H9 (cell line): ENCODE data around the gene CREB5. TPM values are rescaled to one million over a fixed set of nuclear protein-coding genes. Genes with fewer than 3 reads are reported as not detected.

Experiments
- DNase-seq: peaks from one replicate; pipeline ENCODE4 v3.0.0-alpha.2; 2017
- H2AFZ ChIP-seq: one replicate; pipeline ENCODE4 v1.6.1; 2013; ENCODE audit warnings: mild to moderate bottlenecking, low read length, control low read depth, moderate library complexity
- H2AK5ac ChIP-seq: 2 replicates; pipeline ENCODE4 v1.6.1; 2013; ENCODE audit warnings: low read length, control low read depth, mixed read lengths; ENCODE audit not compliant: insufficient read length
- H2BK120ac ChIP-seq: one replicate; pipeline ENCODE4 v1.6.1; 2013; ENCODE audit warnings: low read depth, mild to moderate bottlenecking, low read length, control low read depth, inconsistent platforms; ENCODE audit not compliant: poor library complexity, severe bottlenecking
- H2BK12ac ChIP-seq: 2 replicates; pipeline ENCODE4 v1.6.1; 2013; ENCODE audit warnings: low read length, control low read depth, mixed read lengths, low read depth; ENCODE audit not compliant: insufficient read length
- H2BK15ac ChIP-seq: 2 replicates; pipeline ENCODE4 v1.6.1; 2013; ENCODE audit warnings: low read depth, low read length, control low read depth
- H2BK20ac ChIP-seq: one replicate; pipeline ENCODE4 v1.6.1; 2013; ENCODE audit warnings: low read depth, mild to moderate bottlenecking, low read length, control low read depth, inconsistent platforms; ENCODE audit not compliant: poor library complexity, severe bottlenecking
- H2BK5ac ChIP-seq: 2 replicates; pipeline ENCODE4 v1.6.1; 2013; ENCODE audit warnings: low read length, control low read depth, mixed read lengths; ENCODE audit not compliant: insufficient read length
- H3K14ac ChIP-seq: 2 replicates; pipeline ENCODE4 v1.6.1; 2013; ENCODE audit warnings: low read length, control low read depth; ENCODE audit not compliant: insufficient read depth
- H3K18ac ChIP-seq: 2 replicates; pipeline ENCODE4 v1.6.1; 2013; ENCODE audit warnings: low read depth, mild to moderate bottlenecking, mixed read lengths, low read length, control low read depth; ENCODE audit not compliant: insufficient read length
- H3K23ac ChIP-seq: 2 replicates; pipeline ENCODE4 v1.6.1; 2013; ENCODE audit warnings: low read length, control low read depth, mixed read lengths, low read depth; ENCODE audit not compliant: insufficient read length
- H3K23me2 ChIP-seq: 2 replicates; pipeline ENCODE4 v1.6.1; 2013; ENCODE audit warnings: low read depth, mild to moderate bottlenecking, mixed read lengths, low read length, control low read depth; ENCODE audit not compliant: insufficient read length, poor library complexity, severe bottlenecking
- H3K27ac ChIP-seq: 2 replicates; pipeline ENCODE4 v1.5.1; 2013; ENCODE audit warnings: low read length, control low read depth, mixed read lengths, low read depth; ENCODE audit not compliant: insufficient read length
- H3K27me3 ChIP-seq: 2 replicates; pipeline ENCODE4 v1.6.1; 2013; ENCODE audit warnings: low read length, control low read depth, inconsistent platforms; ENCODE audit not compliant: insufficient read depth
- H3K4ac ChIP-seq: 2 replicates; pipeline ENCODE4 v1.6.1; 2013; ENCODE audit warnings: low read depth, mild to moderate bottlenecking, control low read depth, inconsistent platforms, low read length, moderate library complexity
- H3K4me1 ChIP-seq: 2 replicates; pipeline ENCODE4 v1.6.1; 2013; ENCODE audit warnings: low read length, control low read depth, inconsistent platforms; ENCODE audit not compliant: insufficient read depth
- H3K4me2 ChIP-seq: 2 replicates; pipeline ENCODE4 v1.6.1; 2013; ENCODE audit warnings: low read length, control low read depth, mixed read lengths; ENCODE audit not compliant: insufficient read length, insufficient read depth
- H3K56ac ChIP-seq: 2 replicates; pipeline ENCODE4 v1.6.1; 2013; ENCODE audit warnings: low read depth, mild to moderate bottlenecking, mixed read lengths, low read length, control low read depth; ENCODE audit not compliant: insufficient read length
- H3K79me1 ChIP-seq: 2 replicates; pipeline ENCODE4 v1.6.1; 2013; ENCODE audit warnings: low read depth, mild to moderate bottlenecking, moderate library complexity, low read length, control low read depth, inconsistent platforms; ENCODE audit not compliant: insufficient read depth, poor library complexity, severe bottlenecking
- H3K79me2 ChIP-seq: 2 replicates; pipeline ENCODE4 v1.6.1; 2013; ENCODE audit warnings: low read length, control low read depth, inconsistent platforms; ENCODE audit not compliant: insufficient read depth
- H3K9ac ChIP-seq: 2 replicates; pipeline ENCODE4 v1.6.1; 2013; ENCODE audit warnings: low read length, control low read depth, mixed read lengths; ENCODE audit not compliant: insufficient read length; ENCODE audit errors: extremely low read depth
- H3K9me3 ChIP-seq: one replicate; pipeline ENCODE4 v1.6.1; 2013; ENCODE audit warnings: low read depth, low read length, inconsistent platforms; ENCODE audit not compliant: control insufficient read depth
- H3T11ph ChIP-seq: one replicate; pipeline ENCODE4 v1.6.1; 2013; ENCODE audit warnings: mild to moderate bottlenecking, low read length, control low read depth, inconsistent platforms
- H4K20me1 ChIP-seq: one replicate; pipeline ENCODE4 v1.6.1; 2013; ENCODE audit not compliant: control insufficient read depth, insufficient read length, insufficient read depth
- H4K5ac ChIP-seq: 2 replicates; pipeline ENCODE4 v1.6.1; 2013; ENCODE audit warnings: low read depth, mild to moderate bottlenecking, mixed read lengths, low read length, control low read depth; ENCODE audit not compliant: insufficient read length
- H4K8ac ChIP-seq: replicated peaks from 2 replicates; pipeline ENCODE4 v1.6.1; 2013; ENCODE audit warnings: low read length, control low read depth, mixed read lengths, low read depth; ENCODE audit not compliant: insufficient read length
- H4K91ac ChIP-seq: 2 replicates; pipeline ENCODE4 v1.6.1; 2013; ENCODE audit warnings: low read depth, mild to moderate bottlenecking, moderate library complexity, mixed read lengths, low read length, control low read depth; ENCODE audit not compliant: insufficient read length
- H3K27ac Mint-ChIP-seq, 3 experiments: 2 replicates in 2 of 3; 3 replicates in 1 of 3; pipeline ENCODE4 v1.8.0; 2020 to 2021; ENCODE audit warnings: mixed read lengths in 3 of 3, mild to moderate bottlenecking in 1 of 3, moderate library complexity in 1 of 3
- H3K27me3 Mint-ChIP-seq: 2 replicates; pipeline ENCODE4 v1.8.0; 2021; ENCODE audit warnings: low read depth, mild to moderate bottlenecking, moderate library complexity, mixed read lengths
- H3K36me3 Mint-ChIP-seq, 3 experiments: 2 replicates in 2 of 3; 3 replicates in 1 of 3; pipeline ENCODE4 v1.8.0; 2020 to 2021; ENCODE audit warnings: low read depth in 3 of 3, mixed read lengths in 3 of 3; ENCODE audit not compliant: insufficient read depth in 1 of 3
- H3K4me1 Mint-ChIP-seq, 2 experiments: 2 replicates each; pipeline ENCODE4 v1.8.0; 2020; ENCODE audit warnings: mixed read lengths in 2 of 2
- H3K4me3 Mint-ChIP-seq, 2 experiments: 2 replicates in 1 of 2; 3 replicates in 1 of 2; pipeline ENCODE4 v1.8.0; 2020 to 2021; ENCODE audit warnings: mild to moderate bottlenecking in 2 of 2, mixed read lengths in 2 of 2, moderate library complexity in 1 of 2
- H3K9me3 Mint-ChIP-seq, 2 experiments: 2 replicates in 1 of 2; 3 replicates in 1 of 2; pipeline ENCODE4 v1.8.0; 2020; ENCODE audit warnings: mild to moderate bottlenecking in 2 of 2, mixed read lengths in 2 of 2, moderate library complexity in 1 of 2
- total RNA-seq: library from RNA; stranded (reverse); gene quantifications from 2 replicates; pipeline ENCODE4 v1.2.1, GENCODE V29; 2021
- TF ChIP-seq, protein P1 (sequence below): fragments of 200-600 bp; sonication (generic); conservative IDR thresholded peaks from 3 replicates; pipeline ENCODE4 v1.8.0; 2021; ENCODE audit warnings: antibody characterized with exemption, mild to moderate bottlenecking

Gene CREB5
- total RNA-seq, 1 experiment from 2014 or later: 4.0 TPM

DNA sequence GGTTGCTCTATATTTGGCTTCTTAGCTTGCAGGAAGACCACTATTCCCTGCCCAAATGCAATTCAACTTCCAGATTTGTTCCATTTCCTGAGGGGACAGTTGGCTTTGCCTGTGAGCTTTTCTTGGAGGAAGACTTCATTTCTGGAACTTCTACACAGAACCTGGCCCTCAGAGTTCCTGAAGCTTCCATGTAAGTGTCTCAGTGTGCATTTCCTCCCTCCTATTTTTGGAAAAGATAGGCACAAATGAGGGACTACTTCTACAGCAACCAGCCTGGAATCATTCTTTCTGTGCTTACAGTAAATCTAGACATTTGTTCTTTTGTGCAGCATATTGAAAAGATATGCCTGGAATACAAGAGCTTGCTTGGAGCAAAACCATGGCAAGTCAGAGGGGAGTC is 164.3 kb downstream of the CREB5 start:
- H3K27me3 Mint-ChIP-seq: no peaks in the 10 kb centered on the region
- Histone ChIP-seq H3K4me1 (peaks cover 12% of the 10 kb centered on the region; the same call in 1 of the 2 replicates), H3K79me1 (no peaks in the 10 kb centered on the region)

More for the DNA sequence above, 164.3 kb downstream of the CREB5 start:
- Histone ChIP-seq H3K79me2 (no peaks in the 10 kb centered on the region), H4K20me1 (no peaks in the 10 kb centered on the region), H3K56ac (no peak overlapping the region), H3K18ac (no peak overlapping the region), H3K23me2 (no peaks in the 10 kb centered on the region), H2BK120ac (no peak overlapping the region), H4K8ac (no peak overlapping the region), H2AFZ (no peak overlapping the region), H2BK20ac (no peak overlapping the region), H2BK12ac (no peak overlapping the region), H3K9ac (no peak overlapping the region), H2AK5ac (no peak overlapping the region), H3K27ac (no peak overlapping the region), H3K4me2 (no peak overlapping the region), H3K27me3 (no peaks in the 10 kb centered on the region), H3K23ac (no peak overlapping the region), H2BK15ac (no peak overlapping the region), H3T11ph (no peak overlapping the region), H3K4ac (no peak overlapping the region), H3K14ac (no peak overlapping the region), H4K91ac (no peak overlapping the region), H3K9me3 (no peaks in the 10 kb centered on the region), H4K5ac (no peak overlapping the region), H2BK5ac (no peak overlapping the region)
- DNase-seq: no peak
- H3K36me3 Mint-ChIP-seq: no peaks in the 10 kb centered on the region
- H3K4me1 Mint-ChIP-seq: peaks cover 22 to 25% of the 10 kb centered on the region in 2 experiments
- H3K4me3 Mint-ChIP-seq: no peak overlapping the region
- no peak overlapping the region for H3K27ac Mint-ChIP-seq
- no peaks in the 10 kb centered on the region for H3K9me3 Mint-ChIP-seq
- TF ChIP-seq, protein P1, sequence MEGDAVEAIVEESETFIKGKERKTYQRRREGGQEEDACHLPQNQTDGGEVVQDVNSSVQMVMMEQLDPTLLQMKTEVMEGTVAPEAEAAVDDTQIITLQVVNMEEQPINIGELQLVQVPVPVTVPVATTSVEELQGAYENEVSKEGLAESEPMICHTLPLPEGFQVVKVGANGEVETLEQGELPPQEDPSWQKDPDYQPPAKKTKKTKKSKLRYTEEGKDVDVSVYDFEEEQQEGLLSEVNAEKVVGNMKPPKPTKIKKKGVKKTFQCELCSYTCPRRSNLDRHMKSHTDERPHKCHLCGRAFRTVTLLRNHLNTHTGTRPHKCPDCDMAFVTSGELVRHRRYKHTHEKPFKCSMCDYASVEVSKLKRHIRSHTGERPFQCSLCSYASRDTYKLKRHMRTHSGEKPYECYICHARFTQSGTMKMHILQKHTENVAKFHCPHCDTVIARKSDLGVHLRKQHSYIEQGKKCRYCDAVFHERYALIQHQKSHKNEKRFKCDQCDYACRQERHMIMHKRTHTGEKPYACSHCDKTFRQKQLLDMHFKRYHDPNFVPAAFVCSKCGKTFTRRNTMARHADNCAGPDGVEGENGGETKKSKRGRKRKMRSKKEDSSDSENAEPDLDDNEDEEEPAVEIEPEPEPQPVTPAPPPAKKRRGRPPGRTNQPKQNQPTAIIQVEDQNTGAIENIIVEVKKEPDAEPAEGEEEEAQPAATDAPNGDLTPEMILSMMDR: no peak
